Upper lobe of left lung (tissue), 6 donors: ENCODE results near the gene DOK1. TPM values are rescaled to one million over a fixed set of nuclear protein-coding genes. Genes with fewer than 3 reads are reported as not detected.
A peak's percentile ranks its signal among the peaks of the same experiment; 100 is the strongest.

Source experiments
- ATAC-seq, 2 donors: fragments of 200-7000 bp; cut with Tn5 transposase; one replicate each; pipeline ENCODE4 v1.9.1; 2022; ENCODE audit warnings: mild to moderate bottlenecking in 2 of 2, moderate library complexity in 2 of 2; ENCODE audit not compliant: low FRiP score in 2 of 2
- DNase-seq, 2 donors: peaks; one replicate each; pipeline ENCODE4 v3.0.0-alpha.2; 2019 to 2020
- H3K27ac ChIP-seq, 4 donors: fragments of 200-600 bp; sonication (generic); one replicate each; pipeline ENCODE4 v1.5.1; 2016 to 2019
- H3K27me3 ChIP-seq, 4 donors: fragments of 200-600 bp; sonication (generic); one replicate each; pipeline ENCODE4 v1.5.1; 2017 to 2019
- H3K36me3 ChIP-seq, 4 donors: fragments of 200-600 bp; sonication (generic); one replicate each; pipeline ENCODE4 v1.5.1; 2016 to 2019
- H3K4me1 ChIP-seq, 4 donors: fragments of 200-600 bp; sonication (generic); one replicate each; pipeline ENCODE4 v1.5.1; 2018 to 2019
- H3K4me3 ChIP-seq, 4 donors: fragments of 200-600 bp; sonication (generic); one replicate each; pipeline ENCODE4 v1.5.1; 2017 to 2019; ENCODE audit warnings: mild to moderate bottlenecking in 2 of 4, moderate library complexity in 1 of 4
- H3K9me3 ChIP-seq, 4 donors: fragments of 200-600 bp; sonication (generic); one replicate each; pipeline ENCODE4 v1.5.1; 2018 to 2019
- CTCF ChIP-seq, 6 experiments: fragments of 450-650 bp in 4 of 6; fragments of 200-600 bp in 2 of 6; sonication (generic) in 2 of 6; IDR thresholded peaks; one replicate each; pipeline ENCODE4 v1.5.1; 2016 to 2019; ENCODE audit warnings: antibody characterized with exemption in 6 of 6
- EP300 ChIP-seq, 4 donors: sonication (generic); formaldehyde crosslinking; IDR thresholded peaks; one replicate each; pipeline ENCODE4 v1.5.1; 2017; ENCODE audit warnings: antibody characterized with exemption in 4 of 4, control low read depth in 2 of 4
- POLR2A ChIP-seq, 4 donors: fragments of 450-650 bp; IDR thresholded peaks; one replicate each; pipeline ENCODE4 v1.5.1; 2016 to 2017; ENCODE audit warnings: antibody characterized with exemption in 4 of 4, mild to moderate bottlenecking in 2 of 4
- POLR2AphosphoS5 ChIP-seq, 2 donors: sonication (generic); formaldehyde crosslinking; IDR thresholded peaks; one replicate each; pipeline ENCODE4 v1.5.1; 2017; ENCODE audit warnings: antibody characterized with exemption in 2 of 2
- WGBS, 2 donors: methylation state at CpG; one replicate each; pipeline ENCODE4 v1.1.5; 2017 to 2018; 5-methylcytosine and 5-hydroxymethylcytosine counted together
- total RNA-seq, 6 donors: library from RNA; depleted of rRNA in 4 of 6; stranded (reverse); fragments of >200 nt in 4 of 6; gene quantifications; one replicate each; pipeline versions ENCODE4 v1.1.0 to v1.2.1, GENCODE V29; 2016 to 2021
- donor health status: DM: no; HTN: no; CAD: no; lungs with moderate emphysema.
- donor health status: DM: no; HTN: yes; CAD: no; lungs with severe emphysema.

The DOK1 gene
- total RNA-seq, 6 donors from 2014 or later = 13.7 to 49.2 (median 38.0) TPM

GRCh38 chr2:74526649-74527230 lies 27.8 kb upstream of the DOK1 start:
- no peak for TF ChIP-seq CTCF (IDR thresholded peaks at IDR 0.05)
- TF ChIP-seq POLR2AphosphoS5 (IDR thresholded peaks at IDR 0.05) = no peak
- TF ChIP-seq POLR2A (IDR thresholded peaks at IDR 0.05) = no peak
- no peak for ATAC-seq
- Histone ChIP-seq H3K36me3 (peaks cover 16 to 28% (median 24%) of the 10 kb centered on the region in 4 donors), H3K27me3 (no peaks in the 10 kb centered on the region), H3K9me3 (no peaks in the 10 kb centered on the region), H3K27ac (no peak overlapping the region), H3K4me1 (peaks cover 22 to 30% (median 25%) of the 10 kb centered on the region in 4 donors), H3K4me3 (no peak overlapping the region)
- WGBS, 2 donors = 96 to 98% methylated on average over 11 of the region's 11 CpGs
- no peak for DNase-seq

DNA sequence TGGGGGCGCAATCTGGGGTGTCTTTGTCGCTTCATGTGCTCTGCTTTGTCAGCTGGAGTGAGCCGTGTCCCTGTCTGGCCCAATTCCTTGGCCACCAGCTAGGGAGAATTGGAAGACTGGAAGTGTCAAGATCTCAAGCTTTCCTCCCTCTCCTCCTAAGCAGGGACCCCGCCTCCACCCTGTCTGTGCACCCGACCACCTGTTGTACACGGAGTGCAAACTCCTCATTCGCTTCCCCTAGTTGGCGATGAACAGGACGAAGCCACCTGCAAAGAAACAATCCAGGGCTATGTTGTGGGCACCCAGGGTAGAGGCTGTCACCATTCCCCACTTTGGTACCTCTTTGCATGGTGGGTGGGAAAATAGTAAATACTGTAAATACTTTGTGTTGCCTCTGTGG lies 26.8 kb upstream of the DOK1 start:
- no peak for ATAC-seq
- Histone ChIP-seq H3K4me1 (peaks cover 22 to 35% (median 26%) of the 10 kb centered on the region in 4 donors), H3K36me3 (peaks cover 16 to 36% (median 25%) of the 10 kb centered on the region in 4 donors), H3K27me3 (no peaks in the 10 kb centered on the region), H3K27ac (no peak overlapping the region), H3K4me3 (no peak overlapping the region), H3K9me3 (no peaks in the 10 kb centered on the region)
- WGBS, 2 donors = 87 to 94% methylated on average over 6 to 9 of the region's 9 CpGs
- DNase-seq = no peak
- TF ChIP-seq POLR2A (IDR thresholded peaks at IDR 0.05) = no peak
- TF ChIP-seq POLR2AphosphoS5 (IDR thresholded peaks at IDR 0.05) = no peak
- no peak for TF ChIP-seq CTCF (IDR thresholded peaks at IDR 0.05)
- TF ChIP-seq EP300 (IDR thresholded peaks at IDR 0.05) = no peak

GRCh38 chr2:74528600-74529356 lies 25.7 kb upstream of the DOK1 start:
- Histone ChIP-seq H3K4me3 (peak overlapping the region; percentile 65 to 94 (median 82)), H3K4me1 (peaks cover 22 to 35% (median 26%) of the 10 kb centered on the region in 4 donors), H3K9me3 (no peaks in the 10 kb centered on the region), H3K36me3 (peaks cover 16 to 46% (median 30%) of the 10 kb centered on the region in 4 donors), H3K27ac (peak overlapping the region; percentile 90 to 95 (median 94)), H3K27me3 (no peaks in the 10 kb centered on the region)
- no peak for DNase-seq
- 15 to 28% methylated on average over 17 to 29 of the region's 29 CpGs for WGBS, 2 donors
- no peak for TF ChIP-seq POLR2A (IDR thresholded peaks at IDR 0.05)
- no peak for TF ChIP-seq EP300 (IDR thresholded peaks at IDR 0.05)
- TF ChIP-seq POLR2AphosphoS5 (IDR thresholded peaks at IDR 0.05) = no peak
- no peak for TF ChIP-seq CTCF (IDR thresholded peaks at IDR 0.05)
- ATAC-seq = peak in 1 of 2 donors; percentile 0

DNA sequence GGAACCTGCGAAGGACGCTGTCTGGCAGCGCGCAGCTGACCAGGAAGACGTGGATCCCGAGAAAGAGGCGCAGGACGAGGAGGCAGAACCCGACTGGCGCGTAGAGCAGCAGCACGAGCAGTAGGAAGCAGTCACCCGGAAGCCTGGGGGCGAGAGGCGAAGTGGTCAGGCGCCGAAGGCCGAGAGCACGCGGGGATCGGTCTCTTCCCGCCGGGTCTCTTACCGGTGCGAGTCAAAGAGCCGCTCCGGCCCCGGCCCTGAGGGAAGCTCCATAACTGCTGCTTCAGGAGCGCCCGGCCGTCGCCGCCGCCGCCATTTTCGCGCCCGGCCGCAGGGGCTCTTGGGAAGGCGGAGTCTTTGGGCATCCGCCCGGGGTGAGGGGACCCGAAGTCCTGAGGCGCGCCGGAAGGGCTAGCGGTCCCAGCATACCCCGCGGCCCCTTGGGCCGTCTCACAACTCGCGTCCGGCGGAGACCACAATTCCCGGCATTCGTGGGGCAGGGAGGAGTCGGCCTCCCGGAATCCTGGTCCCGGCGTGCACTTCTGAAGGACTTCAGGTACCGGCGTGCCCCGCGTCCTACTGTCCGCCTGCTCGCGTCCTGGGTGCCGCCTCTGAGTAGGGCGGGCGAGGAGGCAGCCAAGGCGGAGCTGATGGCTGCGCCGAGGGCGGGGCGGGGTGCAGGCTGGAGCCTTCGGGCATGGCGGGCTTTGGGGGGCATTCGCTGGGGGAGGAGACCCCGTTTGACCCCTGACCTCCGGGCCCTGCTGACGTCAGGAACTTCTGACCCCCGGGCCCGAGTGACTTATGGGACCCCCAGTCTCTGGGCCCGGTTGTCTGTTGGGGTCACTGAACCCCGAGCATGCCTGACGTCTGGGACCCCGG lies 24.9 kb upstream of the DOK1 start, which contains the start of the genes AUP1 and HTRA2:
Gene AUP1, minus strand, starts transcription at position 350 of the 882 bp plus-strand sequence. Its CDS starts 77 bp downstream, at position 273.
Gene HTRA2, plus strand, starts transcription at position 577 of the 882 bp plus-strand sequence. Its CDS starts 74 bp downstream, at position 651.
- DNase-seq (peak; percentile 97 to 100), ATAC-seq (peak; percentile 97 to 98)
- Histone ChIP-seq H3K36me3 (peaks cover 16 to 46% (median 30%) of the 10 kb centered on the region in 4 donors), H3K27ac (peak within 1 kb of the TSS; percentile 90 to 95 (median 94)), H3K9me3 (no peaks in the 10 kb centered on the region), H3K4me3 (peak within 1 kb of the TSS; percentile 65 to 94 (median 82)), H3K27me3 (no peaks in the 10 kb centered on the region), H3K4me1 (peaks cover 22 to 35% (median 26%) of the 10 kb centered on the region in 4 donors)
- WGBS, 2 donors = 0% methylated on average over 10 to 41 of the region's 87 CpGs
- peak in 2 of 4 donors; percentile 46 to 83 for TF ChIP-seq EP300 (IDR thresholded peaks at IDR 0.05)
- peak in 3 of 6 experiments; percentile 14 to 46 (median 45) for TF ChIP-seq CTCF (IDR thresholded peaks at IDR 0.05)
- TF ChIP-seq POLR2A (IDR thresholded peaks at IDR 0.05) = peak in 3 of 4 donors; percentile 74 to 91 (median 80)
- TF ChIP-seq POLR2AphosphoS5 (IDR thresholded peaks at IDR 0.05) = peak; percentile 93 to 94
